SH-SY5Y (cell line): ENCODE data around the gene DLX3.

Source experiments
- GATA2 ChIP-seq: IDR thresholded peaks from 2 replicates; pipeline ENCODE4 v1.6.1; 2011; ENCODE audit warnings: mild to moderate bottlenecking, low read depth, low read length
- GATA3 ChIP-seq: IDR thresholded peaks from 2 replicates; pipeline ENCODE4 v1.6.1; 2011; ENCODE audit warnings: low read depth, mild to moderate bottlenecking, low read length, moderate library complexity

DNA sequence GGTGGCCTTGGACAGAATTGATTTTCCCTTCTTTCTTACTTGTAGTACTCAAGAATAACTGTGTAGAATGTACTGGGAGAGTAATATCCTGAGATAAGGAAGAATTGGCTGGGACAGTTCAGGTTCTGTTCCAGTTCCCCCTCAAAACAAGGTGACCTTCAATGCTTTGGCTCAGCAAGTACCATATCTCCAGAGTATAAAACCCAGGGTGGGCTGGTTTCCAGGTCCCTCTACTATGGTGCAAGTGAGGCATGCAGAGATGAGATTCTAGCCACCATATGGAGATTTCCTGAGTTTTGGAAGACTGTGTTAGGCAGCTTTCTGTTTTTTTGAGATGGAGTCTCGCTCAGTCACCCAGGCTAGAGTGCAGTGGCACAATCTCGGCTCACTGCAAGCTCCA is 18.1 kb upstream of the DLX3 start:
- TF ChIP-seq GATA3 (no peak), GATA2 (no peak)
